SK-N-SH (cell line): ENCODE data around the gene CDPF1.

Experiments
- CTCF ChIP-seq: fragments of 200-600 bp; sonication (generic); IDR thresholded peaks from 2 replicates; pipeline ENCODE4 v1.6.1; 2017; ENCODE audit warnings: antibody characterized with exemption, mild to moderate bottlenecking, moderate library complexity
- EP300 ChIP-seq, 2 experiments: IDR thresholded peaks; 2 replicates each; pipeline versions ENCODE4 v1.4.0 to v1.6.1; 2012; ENCODE audit warnings: borderline replicate concordance in 1 of 2, low read depth in 1 of 2, low read length in 1 of 2
- FOXJ3 ChIP-seq: sonication (generic); formaldehyde crosslinking; IDR thresholded peaks from 2 replicates; pipeline ENCODE4 v1.5.1; 2020; ENCODE audit warnings: mild to moderate bottlenecking, missing genetic modification reagents
- MAX ChIP-seq: IDR thresholded peaks from 2 replicates; pipeline ENCODE4 v1.4.0; 2012; ENCODE audit warnings: low read depth
- POLR2AphosphoS5 ChIP-seq: IDR thresholded peaks from 2 replicates; pipeline ENCODE4 v1.6.1; 2012; ENCODE audit warnings: low read depth, low read length
- RAD21 ChIP-seq: IDR thresholded peaks from 2 replicates; pipeline ENCODE4 v1.6.1; 2012; ENCODE audit warnings: mild to moderate bottlenecking, low read length
- RCOR1 ChIP-seq: fragments of 150-350 bp; IDR thresholded peaks from 2 replicates; pipeline ENCODE4 v1.6.1; 2017; ENCODE audit warnings: antibody characterized with exemption, low read length
- RFX5 ChIP-seq: IDR thresholded peaks from 2 replicates; pipeline ENCODE4 v1.6.1; 2012; ENCODE audit warnings: mild to moderate bottlenecking, improper control_type of control experiment, low read length
- SMC3 ChIP-seq: IDR thresholded peaks from 2 replicates; pipeline ENCODE4 v1.6.1; 2012; ENCODE audit warnings: low read depth, low read length, improper control_type of control experiment
- TCF12 ChIP-seq: IDR thresholded peaks from 2 replicates; pipeline ENCODE4 v1.4.0; 2012

- TF ChIP-seq CTCF (no peak), EP300 (IDR thresholded peaks at IDR 0.05; ENCODE audit: borderline replicate concordance in 1 of 2, low read depth in 1 of 2, low read length in 1 of 2) (no peak), SMC3 (no peak), RFX5 (no peak), RCOR1 (no peak), TCF12 (no peak), RAD21 (no peak), MAX (no peak), FOXJ3 (CRISPR knock-in tag) (no peak), POLR2AphosphoS5 (no peak)
These were observed 49.0 kb upstream of the CDPF1 start for GRCh38 chr22:46299101-46299500.
